K562 (cell line): Measurements from ENCODE around the gene KBTBD4. TPM values are rescaled to one million over a fixed set of nuclear protein-coding genes. Genes with fewer than 3 reads are reported as not detected.
A peak's percentile ranks its signal among the peaks of the same experiment; 100 is the strongest.

Source experiments
- BCLAF1 ChIP-seq, 2 experiments: fragments of 450-650 bp in 1 of 2; IDR thresholded peaks; 2 replicates each; pipeline ENCODE4 v1.6.1; 2011 to 2017; ENCODE audit warnings: low read depth in 2 of 2, antibody characterized with exemption in 1 of 2, borderline replicate concordance in 1 of 2, low read length in 1 of 2, mild to moderate bottlenecking in 1 of 2, mixed read lengths in 1 of 2; ENCODE audit not compliant: control insufficient read depth in 1 of 2
- RREB1 ChIP-seq: fragments of 250-450 bp; sonication (Bioruptor Pico); IDR thresholded peaks from 2 replicates; pipeline ENCODE4 v1.4.0; 2020
- TCF3 ChIP-seq: sonication (generic); formaldehyde crosslinking; IDR thresholded peaks from 2 replicates; pipeline ENCODE4 v1.4.0; 2020; ENCODE audit warnings: mild to moderate bottlenecking, missing genetic modification reagents
- polyA plus RNA-seq, 8 experiments: library from polyadenylated mRNA; depleted of rRNA in 4 of 8; stranded (reverse) in 5 of 8; unstranded in 3 of 8; fragments of >200 nt; fragmentation: Nextera tagmentation in 2 of 8; fragmentation: Illumina TruSeq in 1 of 8; extraction: Ambion mirVana in 2 of 8; extraction: Trizol in 1 of 8; gene quantifications; 2 replicates each; pipeline versions ENCODE4 v1.2.1 to v1.2.3, GENCODE V29; 2011 to 2014; ENCODE audit warnings: inconsistent platforms in 1 of 8, missing spikeins in 1 of 8
- total RNA-seq, 7 experiments: library from RNA; depleted of rRNA in 6 of 7; stranded (reverse); fragments of >200 nt in 6 of 7; fragmentation: Illumina TruSeq in 2 of 7; extraction: Trizol in 2 of 7; gene quantifications; 2 replicates each; pipeline versions ENCODE4 v1.2.1 to v1.2.3, GENCODE V29; 2011 to 2021; ENCODE audit warnings: low replicate concordance in 1 of 7

The KBTBD4 gene
- total and polyA plus RNA-seq, 9 of the 15 experiments (the other 6 are each of a cell fraction or from before 2014, with no cell fraction given), result 7.0 to 33.9 (median 13.3) TPM

- TF ChIP-seq TCF3 (CRISPR knock-in tag) (peak; percentile 39), BCLAF1 (IDR thresholded peaks at IDR 0.05; ENCODE audit: borderline replicate concordance in 1 of 2, control insufficient read depth in 1 of 2, low read depth in 2 of 2, low read length in 1 of 2) (peak in 1 of 2 experiments; percentile 97; a peak in 3 of 4 replicates), RREB1 (CRISPR knock-in tag) (peak; percentile 90)
Observed at GRCh38 chr11:47578524-47579494, at the start of gene KBTBD4, which contains the start of gene NDUFS3 (continued).
